Measurements from ENCODE around the gene SLC16A3. TPM values are rescaled to one million over a fixed set of nuclear protein-coding genes. Genes with fewer than 3 reads are reported as not detected.

Gene SLC16A3
- total RNA-seq, 1 donor from 2014 or later: 15.6 TPM

GRCh38 chr17:82219083-82219482 lies 9.8 kb upstream of the SLC16A3 start:
- Mint-ChIP-seq H3K27ac (ENCODE audit: unreplicated experiment) (no peak overlapping the region), H3K36me3 (ENCODE audit: unreplicated experiment) (no peaks in the 10 kb centered on the region), H3K4me3 (ENCODE audit: unreplicated experiment) (no peak overlapping the region), H3K4me1 (ENCODE audit: low read depth, unreplicated experiment) (no peaks in the 10 kb centered on the region), H3K27me3 (ENCODE audit: unreplicated experiment) (peaks cover 4% of the 10 kb centered on the region), H3K9me3 (ENCODE audit: unreplicated experiment) (peaks cover 2% of the 10 kb centered on the region)
- no peak for DNase-seq
- TF ChIP-seq, protein P1, sequence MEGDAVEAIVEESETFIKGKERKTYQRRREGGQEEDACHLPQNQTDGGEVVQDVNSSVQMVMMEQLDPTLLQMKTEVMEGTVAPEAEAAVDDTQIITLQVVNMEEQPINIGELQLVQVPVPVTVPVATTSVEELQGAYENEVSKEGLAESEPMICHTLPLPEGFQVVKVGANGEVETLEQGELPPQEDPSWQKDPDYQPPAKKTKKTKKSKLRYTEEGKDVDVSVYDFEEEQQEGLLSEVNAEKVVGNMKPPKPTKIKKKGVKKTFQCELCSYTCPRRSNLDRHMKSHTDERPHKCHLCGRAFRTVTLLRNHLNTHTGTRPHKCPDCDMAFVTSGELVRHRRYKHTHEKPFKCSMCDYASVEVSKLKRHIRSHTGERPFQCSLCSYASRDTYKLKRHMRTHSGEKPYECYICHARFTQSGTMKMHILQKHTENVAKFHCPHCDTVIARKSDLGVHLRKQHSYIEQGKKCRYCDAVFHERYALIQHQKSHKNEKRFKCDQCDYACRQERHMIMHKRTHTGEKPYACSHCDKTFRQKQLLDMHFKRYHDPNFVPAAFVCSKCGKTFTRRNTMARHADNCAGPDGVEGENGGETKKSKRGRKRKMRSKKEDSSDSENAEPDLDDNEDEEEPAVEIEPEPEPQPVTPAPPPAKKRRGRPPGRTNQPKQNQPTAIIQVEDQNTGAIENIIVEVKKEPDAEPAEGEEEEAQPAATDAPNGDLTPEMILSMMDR (IDR thresholded peaks at IDR 0.05; ENCODE audit: partially characterized antibody, unreplicated experiment): no peak

- Mint-ChIP-seq H3K4me3 (ENCODE audit: unreplicated experiment) (no peak overlapping the region), H3K4me1 (ENCODE audit: low read depth, unreplicated experiment) (no peaks in the 10 kb centered on the region), H3K36me3 (ENCODE audit: unreplicated experiment) (no peaks in the 10 kb centered on the region)
These were observed 8.8 kb upstream of the SLC16A3 start for GRCh38 chr17:82219753-82220709.

GRCh38 chr17:82221341-82221902 lies 7.4 kb upstream of the SLC16A3 start:
- DNase-seq: no peak
- H3K4me1 Mint-ChIP-seq (ENCODE audit: low read depth, unreplicated experiment): no peaks in the 10 kb centered on the region
- no peak overlapping the region for H3K27ac Mint-ChIP-seq (ENCODE audit: unreplicated experiment)
- H3K9me3 Mint-ChIP-seq (ENCODE audit: unreplicated experiment): peaks cover 2% of the 10 kb centered on the region
- H3K27me3 Mint-ChIP-seq (ENCODE audit: unreplicated experiment): peaks cover 8% of the 10 kb centered on the region
- TF ChIP-seq, protein P1 (IDR thresholded peaks at IDR 0.05; ENCODE audit: partially characterized antibody, unreplicated experiment): no peak
- no peak overlapping the region for H3K4me3 Mint-ChIP-seq (ENCODE audit: unreplicated experiment)
- H3K36me3 Mint-ChIP-seq (ENCODE audit: unreplicated experiment): no peaks in the 10 kb centered on the region

More at GRCh38 chr17:82219753-82220709, 8.8 kb upstream of the SLC16A3 start:
- TF ChIP-seq, protein P1 (IDR thresholded peaks at IDR 0.05; ENCODE audit: partially characterized antibody, unreplicated experiment): no peak
- peaks cover 8% of the 10 kb centered on the region for H3K27me3 Mint-ChIP-seq (ENCODE audit: unreplicated experiment)
- no peak for DNase-seq
- no peak overlapping the region for H3K27ac Mint-ChIP-seq (ENCODE audit: unreplicated experiment)
- H3K9me3 Mint-ChIP-seq (ENCODE audit: unreplicated experiment): peaks cover 2% of the 10 kb centered on the region

DNA sequence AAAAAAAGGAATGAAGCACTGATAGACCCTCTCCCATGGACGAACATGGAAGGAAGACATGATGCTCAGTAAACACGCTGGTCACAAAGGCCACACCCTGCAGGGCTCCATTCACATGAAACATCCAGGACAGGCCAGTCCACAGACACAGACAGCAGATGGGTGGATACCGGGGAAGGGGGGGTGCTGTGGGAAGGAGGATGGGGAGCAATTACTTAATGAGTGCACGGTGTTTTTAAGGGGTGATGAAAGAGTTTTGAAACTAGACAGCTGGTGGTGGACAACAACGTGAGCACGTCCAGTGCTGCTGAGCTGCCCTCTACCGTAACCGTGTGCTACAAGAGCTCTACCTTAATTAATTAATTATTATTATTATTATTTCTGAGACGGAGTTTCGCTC lies 6.0 kb upstream of the SLC16A3 start:
- Mint-ChIP-seq H3K4me1 (ENCODE audit: low read depth, unreplicated experiment) (no peaks in the 10 kb centered on the region), H3K4me3 (ENCODE audit: unreplicated experiment) (no peak overlapping the region)

More for the DNA sequence above, 6.0 kb upstream of the SLC16A3 start:
- Mint-ChIP-seq H3K27ac (ENCODE audit: unreplicated experiment) (no peak overlapping the region), H3K27me3 (ENCODE audit: unreplicated experiment) (peaks cover 8% of the 10 kb centered on the region), H3K36me3 (ENCODE audit: unreplicated experiment) (no peaks in the 10 kb centered on the region), H3K9me3 (ENCODE audit: unreplicated experiment) (peaks cover 2% of the 10 kb centered on the region)
- no peak for DNase-seq
- TF ChIP-seq, protein P1 (IDR thresholded peaks at IDR 0.05; ENCODE audit: partially characterized antibody, unreplicated experiment): no peak

Data from glutamatergic neuron (in vitro differentiated cells).